Neural progenitor cell (in vitro differentiated cells): ENCODE measurements around the gene PIK3CB.

Source experiments
- EZH2phosphoT487 ChIP-seq: fragments of 200-600 bp; sonication (generic); IDR thresholded peaks from 2 replicates; pipeline ENCODE4 v1.6.1; 2017; ENCODE audit warnings: antibody characterized with exemption
- TF ChIP-seq, protein P1 (sequence below): fragments of 200-600 bp; sonication (generic); IDR thresholded peaks from 2 replicates; pipeline ENCODE4 v1.5.1; 2017; ENCODE audit warnings: antibody characterized with exemption, mild to moderate bottlenecking

DNA sequence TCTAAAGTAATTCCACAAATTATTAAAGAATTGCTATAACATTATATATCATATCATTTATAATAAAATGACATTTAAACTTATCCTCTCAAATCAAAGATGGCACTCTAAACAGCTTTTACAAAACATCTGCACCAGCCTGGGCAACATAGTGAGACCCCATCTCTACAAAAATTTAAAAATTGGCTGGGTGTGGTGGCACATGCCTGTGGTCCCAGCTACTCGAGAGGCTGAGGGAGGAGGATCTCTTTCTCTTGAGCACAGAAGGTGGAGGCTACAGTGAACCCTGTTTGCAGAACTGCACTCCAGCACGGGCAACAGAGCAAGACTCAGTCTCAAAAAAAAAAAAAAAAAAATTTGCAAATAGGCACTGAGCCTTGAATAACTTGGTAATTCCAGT, 63.1 kb downstream of the PIK3CB start:
- TF ChIP-seq, protein P1, sequence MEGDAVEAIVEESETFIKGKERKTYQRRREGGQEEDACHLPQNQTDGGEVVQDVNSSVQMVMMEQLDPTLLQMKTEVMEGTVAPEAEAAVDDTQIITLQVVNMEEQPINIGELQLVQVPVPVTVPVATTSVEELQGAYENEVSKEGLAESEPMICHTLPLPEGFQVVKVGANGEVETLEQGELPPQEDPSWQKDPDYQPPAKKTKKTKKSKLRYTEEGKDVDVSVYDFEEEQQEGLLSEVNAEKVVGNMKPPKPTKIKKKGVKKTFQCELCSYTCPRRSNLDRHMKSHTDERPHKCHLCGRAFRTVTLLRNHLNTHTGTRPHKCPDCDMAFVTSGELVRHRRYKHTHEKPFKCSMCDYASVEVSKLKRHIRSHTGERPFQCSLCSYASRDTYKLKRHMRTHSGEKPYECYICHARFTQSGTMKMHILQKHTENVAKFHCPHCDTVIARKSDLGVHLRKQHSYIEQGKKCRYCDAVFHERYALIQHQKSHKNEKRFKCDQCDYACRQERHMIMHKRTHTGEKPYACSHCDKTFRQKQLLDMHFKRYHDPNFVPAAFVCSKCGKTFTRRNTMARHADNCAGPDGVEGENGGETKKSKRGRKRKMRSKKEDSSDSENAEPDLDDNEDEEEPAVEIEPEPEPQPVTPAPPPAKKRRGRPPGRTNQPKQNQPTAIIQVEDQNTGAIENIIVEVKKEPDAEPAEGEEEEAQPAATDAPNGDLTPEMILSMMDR: no peak
- no peak for TF ChIP-seq EZH2phosphoT487
